Measurements from ENCODE around the gene DBH. TPM values are rescaled to one million over a fixed set of nuclear protein-coding genes. Genes with fewer than 3 reads are reported as not detected.
A peak's percentile ranks its signal among the peaks of the same experiment; 100 is the strongest.

Gene DBH
- polyA plus RNA-seq, 3 donors = not detected

GRCh38 chr9:133650026-133650425 is 13.9 kb downstream of the DBH start:
- DNase-seq = no peak
- Histone ChIP-seq H3K27me3 (ENCODE audit: control insufficient read depth in 2 of 2, insufficient read depth in 2 of 2, low read length in 2 of 2) (no peaks in the 10 kb centered on the region), H3K79me2 (ENCODE audit: insufficient read depth, low read length) (no peaks in the 10 kb centered on the region), H3K4me3 (replicated peaks in 1 of 3; ENCODE audit: low read depth in 2 of 3, low read length in 3 of 3) (no peak overlapping the region), H4K20me1 (ENCODE audit: insufficient read depth, low read length) (no peaks in the 10 kb centered on the region), H2AFZ (ENCODE audit: insufficient read depth, low read depth, low read length, poor library complexity, severe bottlenecking) (no peak overlapping the region), H3K9me3 (replicated peaks in 1 of 2; ENCODE audit: control insufficient read depth in 1 of 2, insufficient read depth in 1 of 2, low read length in 2 of 2) (no peaks in the 10 kb centered on the region), H3K27ac (ENCODE audit: low read depth in 1 of 2, low read length in 2 of 2) (no peak overlapping the region), H3K4me2 (replicated peaks; ENCODE audit: extremely low read depth, low read length, poor library complexity, severe bottlenecking) (no peak overlapping the region), H3K9ac (ENCODE audit: insufficient read depth, low read length, poor library complexity, severe bottlenecking) (no peak overlapping the region), H3K36me3 (replicated peaks in 1 of 2; ENCODE audit: control insufficient read depth in 1 of 2, insufficient read depth in 2 of 2, low read length in 2 of 2) (no peaks in the 10 kb centered on the region), H3K4me1 (ENCODE audit: control insufficient read depth in 1 of 2, insufficient read depth in 2 of 2, low read length in 2 of 2) (no peaks in the 10 kb centered on the region)
- 93% methylated on average over 12 of the region's 12 CpGs for WGBS (ENCODE audit: insufficient coverage)
- no peaks in the 10 kb centered on the region for H3K9me3 Mint-ChIP-seq
- no peak overlapping the region for H3K4me3 Mint-ChIP-seq
- no peaks in the 10 kb centered on the region for H3K4me1 Mint-ChIP-seq
- H3K27me3 Mint-ChIP-seq (ENCODE audit: low read depth in 3 of 3) = peaks cover 10 to 13% (median 12%) of the 10 kb centered on the region in 3 donors
- H3K27ac Mint-ChIP-seq = peak overlapping the region in 1 of 7 donors; percentile 57
- intact Hi-C loops (cut with micrococcal nuclease) = no loop called here
- TF ChIP-seq CTCF (IDR thresholded peaks at IDR 0.05) = no peak
- H3K36me3 Mint-ChIP-seq = no peaks in the 10 kb centered on the region

- peaks cover 0 to 12% of the 10 kb centered on the region in 2 donors for H3K27me3 ChIP-seq (ENCODE audit: control insufficient read depth in 2 of 2, insufficient read depth in 2 of 2, low read length in 2 of 2)
- Mint-ChIP-seq H3K27me3 (ENCODE audit: low read depth in 3 of 3) (peaks cover 31 to 41% (median 37%) of the 10 kb centered on the region in 3 donors), H3K36me3 (no peaks in the 10 kb centered on the region), H3K27ac (no peak overlapping the region), H3K9me3 (no peaks in the 10 kb centered on the region), H3K4me3 (no peak overlapping the region), H3K4me1 (no peaks in the 10 kb centered on the region)
- 86% methylated on average over 8 of the region's 9 CpGs for WGBS (ENCODE audit: insufficient coverage)
- no peaks in the 10 kb centered on the region for H3K36me3 ChIP-seq (replicated peaks in 1 of 2; ENCODE audit: control insufficient read depth in 1 of 2, insufficient read depth in 2 of 2, low read length in 2 of 2)
- H3K4me1 ChIP-seq (ENCODE audit: control insufficient read depth in 1 of 2, insufficient read depth in 2 of 2, low read length in 2 of 2) = no peaks in the 10 kb centered on the region
- H4K20me1 ChIP-seq (ENCODE audit: insufficient read depth, low read length) = no peaks in the 10 kb centered on the region
- no peaks in the 10 kb centered on the region for H3K9me3 ChIP-seq (replicated peaks in 1 of 2; ENCODE audit: control insufficient read depth in 1 of 2, insufficient read depth in 1 of 2, low read length in 2 of 2)
- no peak overlapping the region for H2AFZ ChIP-seq (ENCODE audit: insufficient read depth, low read depth, low read length, poor library complexity, severe bottlenecking)
- TF ChIP-seq CTCF (IDR thresholded peaks at IDR 0.05) = no peak
- H3K4me3 ChIP-seq (replicated peaks in 1 of 3; ENCODE audit: low read depth in 2 of 3, low read length in 3 of 3) = no peak overlapping the region
- no peak overlapping the region for H3K4me2 ChIP-seq (replicated peaks; ENCODE audit: extremely low read depth, low read length, poor library complexity, severe bottlenecking)
- no peak overlapping the region for H3K9ac ChIP-seq (ENCODE audit: insufficient read depth, low read length, poor library complexity, severe bottlenecking)
- no peak for DNase-seq
- intact Hi-C loops (cut with micrococcal nuclease) = no loop called here
- no peaks in the 10 kb centered on the region for H3K79me2 ChIP-seq (ENCODE audit: insufficient read depth, low read length)
- H3K27ac ChIP-seq (ENCODE audit: low read depth in 1 of 2, low read length in 2 of 2) = no peak overlapping the region
Observed at GRCh38 chr9:133653638-133654037, 17.5 kb downstream of the DBH start.

Measured in CD14-positive monocyte (primary cell).